Stimulated activated CD8-positive, alpha-beta memory T cell treated with anti-CD3 and anti-CD28 coated beads, Interleukin-7, amount 100 ng/mL, for 1 hour (primary cell): ENCODE results near the gene DDX47.
"Not testable (repeated sequence)": the region's sequence is repeated elsewhere in the genome, so short reads cannot be mapped to it uniquely, and the experiment has no call there.

Source experiments
- DNase-seq, 2 donors: peaks; one replicate each; pipeline ENCODE4 v3.0.0-alpha.2; 2020; ENCODE audit warnings: low read depth in 2 of 2

Gene DDX47

DNA sequence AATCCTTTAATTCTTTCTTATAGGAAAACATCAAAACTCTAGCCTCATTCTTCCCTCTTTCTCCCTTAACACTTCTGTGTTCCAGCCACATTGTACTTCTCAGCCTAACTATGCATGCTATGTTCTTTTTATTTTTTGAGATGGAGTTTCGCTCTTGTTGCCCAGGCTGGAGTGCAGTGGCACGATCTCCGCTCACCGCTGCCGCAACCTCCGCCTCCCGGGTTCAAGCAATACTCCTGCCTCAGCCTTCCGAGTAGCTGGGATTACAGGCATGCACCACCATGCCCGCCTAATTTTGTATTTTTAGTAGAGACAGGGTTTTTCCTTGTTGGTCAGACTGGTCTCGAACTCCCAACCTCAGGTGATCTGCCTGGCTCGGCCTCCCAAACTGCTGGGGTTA lies 7.2 kb downstream of the DDX47 start:
- DNase-seq = not testable (repeated sequence)

DNA sequence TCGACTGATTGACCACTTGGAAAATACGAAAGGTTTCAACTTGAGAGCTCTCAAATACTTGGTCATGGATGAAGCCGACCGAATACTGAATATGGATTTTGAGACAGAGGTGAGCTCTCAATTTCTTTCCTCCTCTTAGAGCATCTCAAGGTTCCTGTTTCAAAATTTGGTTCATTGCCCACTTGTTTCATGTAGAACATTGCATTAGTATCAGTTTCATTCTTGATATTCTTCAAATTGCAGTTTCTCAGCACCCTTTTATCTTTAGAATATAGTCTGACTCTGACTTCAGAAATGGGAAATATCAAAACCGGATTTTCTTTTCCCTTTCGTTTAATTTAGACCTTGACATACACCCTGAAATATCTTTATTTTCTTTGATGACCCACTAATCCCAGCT lies 8.8 kb downstream of the DDX47 start:
- no peak for DNase-seq

DNA sequence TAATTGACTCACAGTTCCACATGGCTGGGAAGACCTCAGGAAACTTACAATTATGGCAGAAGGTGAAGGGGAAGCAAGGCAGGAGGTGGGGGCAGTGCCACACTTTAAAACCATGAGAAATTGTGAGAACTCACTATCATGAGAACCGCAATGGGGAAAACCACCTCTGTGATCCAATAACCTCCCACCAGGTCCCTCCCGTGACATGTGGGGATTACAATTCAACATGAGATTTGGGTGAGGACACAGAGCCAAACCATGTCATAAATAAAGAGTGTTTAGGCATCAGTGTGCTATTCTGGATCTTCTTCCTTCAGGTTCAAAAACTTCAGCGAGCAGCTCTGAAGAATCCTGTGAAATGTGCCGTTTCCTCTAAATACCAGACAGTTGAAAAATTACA lies 9.7 kb downstream of the DDX47 start:
- DNase-seq = no peak

DNA sequence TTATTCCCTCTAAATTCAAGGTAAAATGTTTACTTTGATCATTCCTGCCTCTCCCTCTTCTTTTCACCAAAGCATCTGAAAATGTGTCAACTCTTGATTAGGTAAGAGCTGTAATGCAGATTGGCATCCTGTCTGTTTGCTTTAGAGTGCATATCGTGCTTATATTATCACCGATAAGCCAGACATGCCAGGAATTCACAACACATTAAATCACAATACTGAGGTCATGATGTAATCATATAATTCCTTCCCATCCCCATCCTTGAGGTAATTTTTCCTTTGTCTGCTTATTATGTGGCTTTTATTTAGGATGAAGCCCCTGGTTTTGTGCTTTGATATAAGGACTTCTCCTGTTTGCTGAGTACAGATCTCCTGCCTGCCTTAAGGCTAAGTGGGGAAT lies 10.2 kb downstream of the DDX47 start:
- DNase-seq = no peak

DNA sequence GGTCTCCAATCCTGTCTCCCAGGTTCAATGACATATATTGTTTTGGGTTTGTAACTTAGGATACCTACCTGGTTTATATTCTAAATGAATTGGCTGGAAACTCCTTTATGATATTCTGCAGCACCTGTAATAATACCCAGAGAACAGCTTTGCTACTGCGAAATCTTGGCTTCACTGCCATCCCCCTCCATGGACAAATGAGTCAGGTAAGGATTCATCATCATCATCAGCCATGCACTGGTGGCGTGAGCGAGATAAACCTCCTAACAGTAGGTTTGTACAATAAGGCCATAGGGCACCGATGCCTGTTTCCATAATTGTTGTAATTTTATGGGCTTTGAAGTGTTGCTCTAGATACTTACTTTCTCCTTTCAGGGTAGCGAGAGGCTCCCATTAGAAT lies 10.7 kb downstream of the DDX47 start:
- no peak for DNase-seq

DNA sequence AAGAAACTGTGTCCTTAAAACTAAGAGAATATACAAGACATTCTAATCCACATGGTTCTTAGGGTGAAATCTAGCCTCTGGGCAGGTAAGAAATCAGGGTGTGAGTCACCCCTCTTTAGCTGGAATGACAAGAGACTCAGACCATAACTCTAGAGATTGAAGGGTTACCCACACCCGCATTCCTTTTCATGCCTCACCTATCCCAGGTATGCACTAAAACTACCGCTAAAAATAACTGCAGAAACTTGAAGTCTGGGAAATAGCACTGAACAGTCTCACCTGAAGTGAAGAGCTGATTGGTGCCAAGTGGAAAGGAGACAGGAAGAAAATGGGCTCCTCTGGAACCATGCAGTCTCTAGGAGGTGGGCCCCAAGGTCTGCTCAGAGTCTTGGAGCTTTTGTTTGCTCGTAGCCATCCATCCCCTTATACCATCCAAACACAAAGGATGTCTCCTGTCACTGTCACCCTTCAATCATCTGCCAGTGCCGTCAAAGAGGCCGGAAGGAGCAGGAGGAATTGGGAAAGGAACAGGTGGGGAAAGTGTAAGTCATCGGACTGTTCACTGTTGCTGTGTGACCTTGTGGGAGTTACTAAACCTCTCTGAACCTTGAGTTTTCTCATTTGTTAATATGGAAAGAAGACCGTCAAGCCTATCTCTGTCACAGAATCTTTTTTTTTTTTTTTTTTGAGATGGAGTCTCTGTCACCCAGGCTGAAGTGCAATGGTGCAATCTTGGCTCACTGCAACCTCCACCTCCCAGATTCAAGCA lies 22.4 kb downstream of the DDX47 start:
- no peak for DNase-seq

DNA sequence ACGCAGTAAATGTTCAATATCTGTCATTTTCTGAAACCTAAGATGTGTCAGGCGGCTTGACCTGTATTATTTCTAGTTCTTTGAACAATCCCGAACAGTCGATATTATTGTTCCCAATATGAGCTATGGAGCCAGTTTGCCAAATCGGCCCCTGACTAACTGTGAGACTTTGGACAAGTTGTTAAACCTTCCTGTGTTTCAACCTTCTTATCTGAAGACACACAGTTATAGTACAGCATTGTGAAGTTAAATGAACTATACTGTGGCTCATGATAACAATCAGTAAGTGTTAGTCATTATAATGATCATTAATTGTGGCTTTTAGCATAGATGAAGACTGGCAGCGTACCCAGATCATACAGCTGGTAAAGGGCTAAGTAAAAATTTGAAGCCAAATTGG lies 23.4 kb downstream of the DDX47 start:
- DNase-seq = no peak

DNA sequence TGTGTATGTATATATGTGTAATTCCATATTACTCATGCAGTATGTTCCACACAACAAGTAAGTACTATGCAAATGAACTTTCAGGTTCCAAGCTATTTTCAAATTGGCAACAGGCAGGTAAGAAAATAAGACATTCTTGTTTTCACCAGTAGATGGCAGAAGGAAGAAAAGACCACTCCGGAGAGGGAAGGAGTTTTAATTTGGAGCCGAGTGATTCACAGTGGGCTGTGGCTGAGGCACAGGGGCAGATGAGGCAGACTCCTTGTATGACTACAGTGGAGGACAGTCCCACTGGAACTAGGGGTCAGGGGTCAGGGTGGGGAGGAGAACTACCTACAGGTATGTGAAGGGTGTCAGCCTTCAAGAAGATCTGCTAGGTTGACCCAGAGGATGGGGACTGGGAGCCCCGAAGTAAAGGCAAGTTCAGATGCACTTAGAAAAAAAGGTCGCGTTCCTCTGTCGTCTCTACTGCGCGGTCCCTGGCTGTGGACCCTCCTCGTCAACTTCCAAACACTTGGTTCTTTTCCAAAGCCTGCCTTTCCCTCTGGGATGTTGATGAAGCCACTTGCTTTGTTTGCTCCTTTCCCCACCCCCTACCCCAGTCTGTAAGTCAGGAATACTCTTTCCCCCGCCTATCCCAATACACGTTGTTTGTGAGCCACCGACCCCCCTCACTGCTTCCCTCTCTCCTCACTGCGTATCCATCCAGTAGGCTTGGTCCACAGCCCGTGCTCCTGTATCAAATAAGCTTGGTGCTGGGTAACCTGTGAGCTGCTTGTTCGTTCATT lies 24.1 kb downstream of the DDX47 start:
- no peak for DNase-seq

DNA sequence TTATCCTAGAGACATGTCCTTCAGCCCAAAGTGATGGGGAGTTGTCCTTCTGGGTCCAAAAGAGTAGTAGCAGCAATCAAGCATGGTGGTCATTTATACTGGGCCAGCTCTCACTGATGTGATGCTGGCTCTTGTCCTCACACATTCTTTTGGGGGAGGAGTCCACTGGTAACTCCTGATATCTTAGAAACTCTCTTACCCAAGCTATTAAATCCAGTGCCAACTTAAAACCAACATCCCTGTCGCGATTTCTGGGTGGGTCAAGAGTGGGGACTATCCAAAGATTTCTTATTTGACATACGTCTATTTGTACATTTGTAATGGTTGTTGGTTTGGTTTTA lies 24.6 kb downstream of the DDX47 start:
- DNase-seq = no peak

DNA sequence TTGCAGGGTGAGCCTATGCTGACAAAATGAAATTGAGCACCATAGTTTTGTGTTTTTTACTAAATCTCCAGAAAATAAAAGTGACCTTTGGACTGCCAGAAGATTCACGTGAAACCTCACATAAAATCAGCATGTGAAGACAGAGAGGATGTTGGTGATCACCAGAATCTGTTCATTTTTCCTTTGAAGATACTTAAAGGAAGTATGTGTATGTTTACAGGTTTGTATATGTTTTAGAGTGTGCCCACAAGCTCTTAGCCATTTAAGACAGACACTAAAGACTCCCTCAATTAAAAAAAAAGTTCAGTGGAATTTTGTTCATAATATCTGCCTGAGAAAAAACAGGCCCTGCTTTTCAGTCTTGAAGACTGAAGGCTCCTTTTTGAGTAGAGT lies 25.9 kb downstream of the DDX47 start:
- DNase-seq = no peak

DNA sequence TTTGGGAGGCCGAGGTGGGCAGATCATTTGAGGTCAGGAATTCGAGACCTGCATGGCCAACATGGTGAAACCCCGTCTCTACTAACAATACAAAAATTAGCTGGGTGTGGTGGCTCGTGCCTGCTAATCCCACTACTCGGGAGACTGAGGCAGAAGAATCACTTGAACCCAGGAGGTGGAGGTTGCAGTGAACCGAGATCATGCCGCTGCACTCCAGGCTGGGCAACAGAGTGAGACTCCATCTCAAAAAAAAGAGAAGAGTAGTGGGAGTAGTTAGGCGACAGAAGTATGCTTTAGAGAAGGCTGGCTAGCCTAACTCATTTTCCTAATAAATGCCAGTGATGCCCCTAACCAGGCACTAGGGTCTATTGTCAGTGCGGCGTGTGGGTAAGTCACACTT lies 26.3 kb downstream of the DDX47 start:
- DNase-seq = not testable (repeated sequence)

DNA sequence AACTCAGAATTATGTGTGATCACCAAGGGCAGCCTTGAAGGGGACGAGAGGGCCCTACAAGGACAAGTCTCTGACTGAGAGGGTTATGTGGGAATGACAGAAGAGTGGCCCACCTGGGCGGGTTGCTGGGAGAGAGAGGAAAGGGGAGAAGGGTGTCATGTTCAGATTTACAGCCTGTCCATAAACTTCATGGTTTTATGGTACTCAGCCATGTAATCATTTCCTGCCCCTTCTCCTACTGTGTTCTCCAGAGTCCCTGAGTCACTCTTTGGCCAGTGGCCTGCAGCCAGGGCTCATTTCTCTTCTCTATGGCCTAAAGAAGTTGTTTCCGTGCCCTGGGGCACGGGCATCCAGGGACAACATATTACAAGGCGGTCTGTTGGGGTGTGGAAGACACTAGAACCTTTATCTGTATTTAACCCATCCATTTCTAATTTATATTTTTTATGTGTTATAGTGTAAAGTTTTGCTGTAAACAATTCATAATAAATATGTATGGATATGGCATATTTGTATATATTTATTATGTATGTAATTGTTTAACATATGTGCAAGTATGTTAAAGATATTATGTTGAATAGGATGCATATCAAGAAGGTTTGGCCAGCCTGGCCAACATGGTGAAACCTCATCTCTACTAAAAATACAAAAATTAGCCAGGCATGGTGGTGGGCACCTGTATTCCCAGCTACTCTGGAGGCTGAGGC lies 26.9 kb downstream of the DDX47 start:
- no peak for DNase-seq

DNA sequence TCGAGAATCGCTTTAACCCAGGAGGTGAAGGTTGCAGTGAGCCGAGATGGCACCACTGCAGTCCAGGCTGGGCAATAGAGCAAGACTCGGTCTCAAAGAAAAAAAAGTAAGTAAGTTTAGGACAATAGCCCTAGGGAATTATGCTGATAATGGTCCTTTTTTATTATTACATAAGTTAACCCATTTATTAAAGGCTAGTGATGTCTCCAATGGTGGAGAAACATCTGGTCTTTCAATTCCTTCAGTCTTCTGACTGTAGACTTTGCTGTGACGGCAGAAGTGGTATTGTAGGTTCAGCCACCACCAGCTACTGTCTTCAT lies 27.4 kb downstream of the DDX47 start:
- no peak for DNase-seq

DNA sequence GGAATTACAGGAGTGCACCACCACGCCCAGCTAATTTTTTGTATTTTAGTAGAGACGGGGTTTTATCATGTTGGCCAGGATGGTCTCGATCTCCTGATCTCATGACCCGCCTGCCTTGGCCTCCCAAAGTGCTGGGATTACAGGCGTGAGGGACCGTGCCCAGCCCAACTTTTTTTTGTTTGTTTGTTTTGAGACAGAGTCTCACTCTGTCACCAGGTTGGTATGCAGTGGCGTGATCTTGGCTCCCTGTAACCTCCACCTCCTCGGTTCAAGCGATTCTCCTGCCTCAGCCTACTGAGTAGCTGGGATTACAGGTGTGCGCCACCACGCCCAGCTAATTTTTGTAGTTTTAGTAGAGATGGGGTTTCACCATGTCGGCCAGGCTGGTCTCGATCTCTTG lies 28.3 kb downstream of the DDX47 start:
- DNase-seq = not testable (repeated sequence)

DNA sequence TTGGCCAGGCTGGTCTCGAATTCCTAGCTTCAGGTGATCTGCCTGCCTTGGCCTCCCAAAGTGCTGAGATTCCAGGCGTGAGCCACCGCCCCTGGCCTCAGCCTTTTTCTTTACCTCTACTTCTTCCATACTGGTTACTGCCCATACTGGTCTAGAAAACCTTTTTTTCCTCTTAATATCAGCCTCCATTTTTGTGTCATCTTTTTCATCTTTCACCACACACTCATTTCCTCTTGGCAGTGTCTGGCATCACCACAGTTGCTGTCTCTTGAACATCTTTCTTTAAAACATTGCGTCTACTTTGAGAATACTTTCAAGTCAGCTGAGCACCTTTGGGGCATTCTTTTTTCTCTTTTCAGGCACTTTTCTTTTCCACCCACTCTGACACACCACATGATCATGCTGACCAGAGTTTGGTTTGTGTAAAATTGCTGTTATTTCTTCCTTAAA lies 32.7 kb downstream of the DDX47 start:
- DNase-seq = no peak

DNA sequence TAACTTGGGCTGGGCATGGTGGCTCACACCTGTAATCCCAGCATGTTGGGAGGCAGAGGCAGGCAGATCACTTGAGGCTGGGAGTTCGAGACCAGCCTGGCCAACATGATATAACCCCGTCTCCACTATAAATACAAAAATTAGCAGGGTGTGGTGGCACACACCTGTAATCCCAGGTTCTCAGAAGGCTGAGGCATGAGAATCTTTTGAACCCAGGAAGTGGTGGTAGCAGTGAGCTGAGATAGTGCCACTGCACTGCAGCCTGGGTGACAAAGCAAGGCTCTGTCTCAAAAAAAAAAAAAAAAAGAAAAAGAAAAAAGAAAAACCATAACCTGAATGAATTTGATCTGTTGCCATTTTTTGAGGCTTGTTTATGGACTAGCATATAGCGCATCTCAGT lies 33.6 kb downstream of the DDX47 start:
- DNase-seq = not testable (repeated sequence)

DNA sequence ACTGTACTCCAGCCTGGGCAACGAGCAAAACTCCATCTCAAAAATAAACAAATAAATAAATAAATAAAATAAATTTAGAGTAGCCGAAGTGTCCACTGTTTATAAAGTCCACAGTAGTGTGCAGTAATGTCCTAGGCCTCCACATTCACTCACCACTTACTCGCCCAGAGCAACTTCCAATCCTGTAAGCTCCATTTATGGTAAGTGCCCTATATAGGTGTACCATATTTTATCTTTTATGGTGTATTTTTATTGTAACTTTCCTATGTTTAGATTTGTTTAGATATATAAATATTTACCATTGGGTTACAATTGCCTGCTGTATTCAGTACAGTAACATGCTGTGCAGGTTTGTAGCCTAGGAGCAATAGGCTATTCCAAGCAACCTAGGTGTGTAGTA lies 40.3 kb downstream of the DDX47 start:
- no peak for DNase-seq

DNA sequence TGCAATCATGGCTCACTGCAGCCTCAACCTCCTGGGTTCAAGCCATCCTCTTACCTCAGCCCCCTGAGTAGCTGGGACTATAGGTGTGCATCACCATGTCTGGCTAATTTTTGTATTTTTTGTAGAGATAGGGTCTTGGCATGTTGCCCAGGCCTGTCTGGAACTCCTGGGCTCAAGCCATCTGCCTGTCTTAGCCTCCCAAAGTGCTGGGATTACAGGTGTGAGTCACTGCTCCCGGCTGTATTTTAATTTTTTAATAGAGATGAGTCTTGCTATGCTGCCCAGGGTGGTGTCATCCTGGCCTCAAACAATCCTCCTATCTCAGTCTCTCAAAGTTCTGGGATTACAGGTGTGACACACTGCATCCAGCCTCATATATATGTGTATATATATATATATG lies 46.5 kb downstream of the DDX47 start:
- no peak for DNase-seq

DNA sequence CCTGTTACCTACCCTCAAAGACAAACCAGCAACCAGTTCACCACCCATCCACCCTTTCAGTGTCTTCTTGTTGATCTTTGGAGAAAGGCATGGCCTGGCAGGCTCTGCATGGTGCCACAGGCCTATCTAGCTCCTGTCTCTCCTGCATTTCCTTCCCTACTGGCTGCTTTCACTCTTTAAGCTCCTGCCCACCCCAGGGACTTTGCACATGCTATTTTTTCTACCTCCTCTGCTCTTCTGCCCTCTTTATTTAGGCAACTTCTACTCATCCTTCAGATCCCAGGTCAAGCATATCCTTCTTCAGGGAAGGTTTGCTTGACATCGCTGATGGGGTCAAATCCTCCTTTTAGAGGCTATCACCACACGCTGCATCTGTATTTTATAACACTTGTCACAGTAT lies 51.1 kb downstream of the DDX47 start:
- DNase-seq = no peak

DNA sequence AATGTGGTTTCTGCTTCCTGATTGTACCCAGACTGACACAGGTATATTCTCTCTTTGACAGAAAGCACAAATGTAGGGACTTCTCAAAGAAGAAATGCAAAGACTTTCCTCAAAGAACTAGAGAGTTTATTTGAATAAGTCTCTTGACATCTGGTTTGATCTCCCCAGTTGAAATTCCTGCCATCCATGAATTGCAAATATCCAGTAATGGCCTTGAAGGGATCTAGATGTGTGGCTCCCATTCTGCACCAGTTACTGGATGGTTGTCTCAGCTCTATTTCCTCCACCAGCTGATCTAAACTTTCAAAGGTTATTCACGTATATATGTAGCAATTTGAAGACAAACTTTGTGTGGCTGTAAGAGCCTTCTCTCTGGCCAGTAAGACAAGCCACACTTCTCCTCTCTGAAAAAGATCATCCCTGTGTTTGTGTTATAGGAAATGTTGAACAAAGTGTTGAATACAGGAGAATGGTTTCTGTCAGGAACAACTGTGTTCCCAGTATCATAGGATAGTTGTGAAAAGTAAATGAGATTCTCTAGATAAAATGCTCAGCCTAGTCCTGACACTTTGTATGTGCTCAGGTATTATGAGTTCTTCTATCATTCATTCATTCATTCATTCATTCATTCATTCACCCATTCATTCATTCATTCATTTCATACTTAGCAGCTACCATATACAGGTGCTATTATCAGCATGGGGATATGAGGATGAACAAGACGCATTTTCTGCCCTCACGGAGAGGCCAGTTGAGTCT lies 55.5 kb downstream of the DDX47 start:
- no peak for DNase-seq

DNA sequence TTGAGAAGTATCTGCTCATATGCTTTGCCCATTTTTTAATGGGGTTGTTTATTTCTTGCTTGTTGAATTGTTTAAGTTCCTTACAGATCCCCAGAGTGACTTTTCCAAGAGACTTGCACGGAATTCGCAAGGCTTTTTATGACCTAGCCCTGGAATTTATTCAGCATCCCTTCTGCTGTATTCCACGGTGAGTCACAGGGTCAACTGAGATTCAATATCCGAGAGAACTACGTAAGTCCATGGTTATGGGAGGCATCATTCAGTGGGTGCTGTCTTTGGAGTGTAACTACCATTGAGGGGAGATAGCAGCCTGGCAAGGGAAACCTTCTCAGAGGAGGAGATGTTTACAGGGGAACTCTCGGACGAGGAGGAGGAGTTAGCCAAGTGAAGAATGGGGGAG lies 57.3 kb downstream of the DDX47 start:
- no peak for DNase-seq

DNA sequence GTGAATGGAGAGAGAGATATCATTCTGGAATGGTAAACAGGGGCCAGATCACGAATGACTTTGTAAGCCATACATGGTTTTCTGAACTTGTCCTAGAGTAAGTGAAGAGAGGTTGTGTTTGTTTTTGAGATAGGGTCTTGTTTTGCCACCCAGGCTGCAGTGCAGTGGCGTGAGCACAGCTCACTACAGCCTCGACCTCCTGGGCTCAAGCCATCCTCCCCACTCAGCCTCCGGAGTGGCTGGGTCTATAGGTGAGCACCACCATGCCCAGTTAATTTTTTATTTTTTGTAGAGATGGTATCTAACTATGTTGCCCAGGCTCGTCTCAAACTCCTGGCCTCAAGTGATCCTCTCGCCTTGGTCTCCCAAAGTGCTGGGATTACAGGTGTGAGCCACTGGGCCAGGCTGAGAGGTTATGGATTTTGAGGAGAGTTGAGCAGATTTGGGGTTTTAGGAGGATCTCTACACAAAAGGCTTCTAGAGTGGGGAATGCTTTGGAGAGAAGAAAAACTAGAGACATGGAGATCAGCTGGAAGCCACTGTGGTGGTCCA lies 58.5 kb downstream of the DDX47 start:
- DNase-seq = no peak
